HepG2 (cell line): Measurements from ENCODE around the gene OSBPL10. TPM values are rescaled to one million over a fixed set of nuclear protein-coding genes. Genes with fewer than 3 reads are reported as not detected.
A peak's percentile ranks its signal among the peaks of the same experiment; 100 is the strongest.

ENCODE experiments used
- CENPBD1 ChIP-seq: sonication (generic); formaldehyde crosslinking; IDR thresholded peaks from 2 replicates; pipeline ENCODE4 v1.8.0; 2022; ENCODE audit warnings: missing genetic modification reagents, low read depth, mild to moderate bottlenecking, borderline replicate concordance
- DDIT3 ChIP-seq: sonication (generic); formaldehyde crosslinking; IDR thresholded peaks from 2 replicates; pipeline ENCODE4 v1.4.0; 2020; ENCODE audit warnings: mild to moderate bottlenecking, missing genetic modification reagents
- FOXA3 ChIP-seq: IDR thresholded peaks from 2 replicates; pipeline ENCODE4 v1.6.1; 2016; ENCODE audit warnings: missing genetic modification reagents, missing compliant biosample characterization
- FOXP1 ChIP-seq, 2 experiments: fragments of 450-650 bp in 1 of 2; IDR thresholded peaks; 2 replicates each; pipeline ENCODE4 v1.6.1; 2017 to 2018; ENCODE audit warnings: antibody characterized with exemption in 1 of 2
- HNF4A ChIP-seq: sonication (generic); formaldehyde crosslinking; IDR thresholded peaks from 2 replicates; pipeline ENCODE4 v1.4.0; 2020; ENCODE audit warnings: missing genetic modification reagents
- HNRNPUL1 ChIP-seq: fragments of 200-400 bp; formaldehyde crosslinking; IDR thresholded peaks from 2 replicates; pipeline ENCODE4 v1.6.1; 2017; ENCODE audit warnings: low read depth, mild to moderate bottlenecking, low read length, moderate library complexity
- IRX3 ChIP-seq: sonication (generic); formaldehyde crosslinking; IDR thresholded peaks from 2 replicates; pipeline ENCODE4 v1.8.1; 2023; ENCODE audit warnings: mild to moderate bottlenecking, low read depth, missing genetic modification reagents, borderline replicate concordance
- KLF11 ChIP-seq: IDR thresholded peaks from 2 replicates; pipeline ENCODE4 v1.6.1; 2016; ENCODE audit warnings: missing compliant biosample characterization
- MIXL1 ChIP-seq: IDR thresholded peaks from 2 replicates; pipeline ENCODE4 v1.6.1; 2016
- MYPOP ChIP-seq: sonication (generic); formaldehyde crosslinking; IDR thresholded peaks from 2 replicates; pipeline ENCODE4 v1.8.1; 2023; ENCODE audit warnings: mild to moderate bottlenecking, moderate library complexity, missing genetic modification reagents
- NFAT5 ChIP-seq: sonication (generic); formaldehyde crosslinking; IDR thresholded peaks from 2 replicates; pipeline ENCODE4 v1.4.0; 2020; ENCODE audit warnings: missing genetic modification reagents
- PAXIP1 ChIP-seq: sonication (generic); formaldehyde crosslinking; conservative IDR thresholded peaks from 2 replicates; pipeline ENCODE4 v1.4.0; 2020; ENCODE audit warnings: mild to moderate bottlenecking, missing genetic modification reagents, moderate library complexity
- ZBTB14 ChIP-seq: sonication (generic); formaldehyde crosslinking; IDR thresholded peaks from 2 replicates; pipeline ENCODE4 v1.4.0; 2020; ENCODE audit warnings: missing genetic modification reagents
- ZC3H4 ChIP-seq: sonication (generic); formaldehyde crosslinking; IDR thresholded peaks from 2 replicates; pipeline ENCODE4 v1.4.0; 2020; ENCODE audit warnings: missing genetic modification reagents, borderline replicate concordance
- ZFYVE20 ChIP-seq: sonication (generic); formaldehyde crosslinking; IDR thresholded peaks from 2 replicates; pipeline ENCODE4 v1.8.0; 2023; ENCODE audit warnings: low read depth, mild to moderate bottlenecking, moderate library complexity, missing genetic modification reagents, borderline replicate concordance
- ZNF205 ChIP-seq: IDR thresholded peaks from 2 replicates; pipeline ENCODE4 v1.6.1; 2018; ENCODE audit warnings: missing biosample characterization, missing genetic modification reagents
- ZNF740 ChIP-seq: sonication (generic); formaldehyde crosslinking; IDR thresholded peaks from 2 replicates; pipeline ENCODE4 v1.4.0; 2020; ENCODE audit warnings: missing genetic modification reagents
- ZNF780A ChIP-seq: sonication (generic); formaldehyde crosslinking; IDR thresholded peaks from 2 replicates; pipeline ENCODE4 v1.8.0; 2022; ENCODE audit warnings: mild to moderate bottlenecking, missing genetic modification reagents, moderate library complexity
- polyA plus RNA-seq, 8 experiments: library from polyadenylated mRNA; depleted of rRNA in 3 of 8; stranded (reverse) in 7 of 8; unstranded in 1 of 8; fragments of >200 nt; fragmentation: Illumina TruSeq in 4 of 8; extraction: Trizol in 4 of 8; gene quantifications; 2 replicates each; pipeline versions ENCODE4 v1.2.1 to v1.2.3, GENCODE V29; 2011 to 2016; ENCODE audit warnings: low read depth in 4 of 8, missing spikeins in 1 of 8, mixed read lengths in 1 of 8; ENCODE audit not compliant: insufficient read depth in 1 of 8
- total RNA-seq, 5 experiments: library from RNA; depleted of rRNA; stranded (reverse); fragments of >200 nt; fragmentation: Illumina TruSeq; extraction: Trizol; gene quantifications; 2 replicates each; pipeline ENCODE4 v1.2.3, GENCODE V29; 2016; ENCODE audit warnings: low read depth in 1 of 5

The OSBPL10 gene
- total and polyA plus RNA-seq, 2 of the 13 experiments (the other 11 are each of a cell fraction or from before 2014, with no cell fraction given) = 10.3 to 28.6 TPM

- TF ChIP-seq PAXIP1 = 0 out of 2 replicates have a peak, but pooled peaks have one; percentile 17
- TF ChIP-seq NFAT5 (CRISPR knock-in tag) = no peak
- no peak for TF ChIP-seq KLF11 (CRISPR knock-in tag)
- TF ChIP-seq IRX3 (CRISPR knock-in tag) = no peak
- no peak for TF ChIP-seq ZC3H4 (CRISPR knock-in tag)
- no peak for TF ChIP-seq ZFYVE20
- no peak for TF ChIP-seq ZNF780A (CRISPR knock-in tag)
- TF ChIP-seq DDIT3 = no peak
- no peak for TF ChIP-seq FOXP1 (IDR thresholded peaks at IDR 0.05)
- TF ChIP-seq FOXP1 (CRISPR knock-in tag; IDR thresholded peaks at IDR 0.05) = 0 out of 2 replicates have a peak, but pooled peaks have one; percentile 8
- no peak for TF ChIP-seq MIXL1 (CRISPR knock-in tag)
- no peak for TF ChIP-seq CENPBD1 (CRISPR knock-in tag)
- TF ChIP-seq HNRNPUL1 = no peak
- TF ChIP-seq HNF4A (CRISPR knock-in tag) = peak; percentile 36; the same call in 1 of the 2 replicates
- peak; percentile 70 for TF ChIP-seq FOXA3 (CRISPR knock-in tag)
- TF ChIP-seq ZBTB14 (CRISPR knock-in tag) = no peak
- TF ChIP-seq ZNF740 (CRISPR knock-in tag) = no peak
- TF ChIP-seq MYPOP (CRISPR knock-in tag) = no peak
- no peak for TF ChIP-seq ZNF205 (CRISPR knock-in tag)
Observed at GRCh38 chr3:31721676-31722075, 259.4 kb downstream of the OSBPL10 start (continued).
